Heart left ventricle (tissue), 13 donors: Measurements from ENCODE around the gene FAM227B.

ENCODE experiments used
- POLR2A ChIP-seq, 2 donors: fragments of 450-650 bp; IDR thresholded peaks; one replicate each; pipeline ENCODE4 v1.6.1; 2017; ENCODE audit warnings: antibody characterized with exemption in 2 of 2, mild to moderate bottlenecking in 2 of 2, moderate library complexity in 2 of 2
- TF ChIP-seq, protein P1 (sequence below), 12 donors: fragments of 200-600 bp; sonication (generic) in 4 of 12; IDR thresholded peaks; one replicate each; pipeline versions ENCODE4 v1.5.0 to v1.8.0; 2018 to 2022; ENCODE audit warnings: antibody characterized with exemption in 12 of 12, mild to moderate bottlenecking in 5 of 12
- donor health status: ischemic (EF 13 %, LVEDD 7.1; RV severe dilation, severe dysfunction).
- donor health status: DM: no; HTN: yes; CAD: no.
- donor health status: DM: no; HTN: no; CAD: no.
- donor health status: ischemic (EF 25% LVEDD 6.9; RV normal size, moderate dysfunction).
- donor health status: ischemic (EF 25% LVEDD 5.7; RV mildly dilated, moderate dysfunction).
- donor health status: ischemic (EF 35%, LVEDD 5.7; RV mildly dilated, moderate dysfunction).
- donor health status: nonischemic (EF 11% LVEDD 7.7; RV severe dilation, severe dysfunction).
- donor health status: DM: yes; HTN: yes; CAD: no.
- donor health status: PGD.
- donor health status: ischemic (EF 29% LVEDD 5.4; RV normal size, mild dysfunction).
- donor health status: nonischemic (EF 23%, LVEDD 6.1; RV moderate dilation, normal function).

GRCh38 chr15:49427372-49427771, 193.2 kb downstream of the FAM227B start:
- TF ChIP-seq, protein P1, sequence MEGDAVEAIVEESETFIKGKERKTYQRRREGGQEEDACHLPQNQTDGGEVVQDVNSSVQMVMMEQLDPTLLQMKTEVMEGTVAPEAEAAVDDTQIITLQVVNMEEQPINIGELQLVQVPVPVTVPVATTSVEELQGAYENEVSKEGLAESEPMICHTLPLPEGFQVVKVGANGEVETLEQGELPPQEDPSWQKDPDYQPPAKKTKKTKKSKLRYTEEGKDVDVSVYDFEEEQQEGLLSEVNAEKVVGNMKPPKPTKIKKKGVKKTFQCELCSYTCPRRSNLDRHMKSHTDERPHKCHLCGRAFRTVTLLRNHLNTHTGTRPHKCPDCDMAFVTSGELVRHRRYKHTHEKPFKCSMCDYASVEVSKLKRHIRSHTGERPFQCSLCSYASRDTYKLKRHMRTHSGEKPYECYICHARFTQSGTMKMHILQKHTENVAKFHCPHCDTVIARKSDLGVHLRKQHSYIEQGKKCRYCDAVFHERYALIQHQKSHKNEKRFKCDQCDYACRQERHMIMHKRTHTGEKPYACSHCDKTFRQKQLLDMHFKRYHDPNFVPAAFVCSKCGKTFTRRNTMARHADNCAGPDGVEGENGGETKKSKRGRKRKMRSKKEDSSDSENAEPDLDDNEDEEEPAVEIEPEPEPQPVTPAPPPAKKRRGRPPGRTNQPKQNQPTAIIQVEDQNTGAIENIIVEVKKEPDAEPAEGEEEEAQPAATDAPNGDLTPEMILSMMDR (IDR thresholded peaks at IDR 0.05): no peak
- no peak for TF ChIP-seq POLR2A (IDR thresholded peaks at IDR 0.05)
